Measurements from ENCODE around the gene RORC.
"Not testable (repeated sequence)": the region's sequence is repeated elsewhere in the genome, so short reads cannot be mapped to it uniquely, and the experiment has no call there.

Gene RORC

GRCh38 chr1:151855933-151856332 is 24.3 kb upstream of the RORC start:
- Mint-ChIP-seq H3K4me1 (ENCODE audit: low read depth) (peaks cover 1% of the 10 kb centered on the region), H3K27ac (peak overlapping the region; percentile 53), H3K9me3 (no peaks in the 10 kb centered on the region), H3K36me3 (ENCODE audit: low read depth) (no peaks in the 10 kb centered on the region), H3K4me3 (no peak overlapping the region), H3K27me3 (ENCODE audit: low read depth) (no peaks in the 10 kb centered on the region)

- not testable (repeated sequence) for H3K4me3 Mint-ChIP-seq; H3K4me1 Mint-ChIP-seq (ENCODE audit: low read depth); H3K9me3 Mint-ChIP-seq; H3K27ac Mint-ChIP-seq; H3K27me3 Mint-ChIP-seq (ENCODE audit: low read depth); H3K36me3 Mint-ChIP-seq (ENCODE audit: low read depth)
Measured at GRCh38 chr1:151855516-151855915, 23.9 kb upstream of the RORC start.

- H3K9me3 Mint-ChIP-seq: no peaks in the 10 kb centered on the region
- peaks cover 1% of the 10 kb centered on the region for H3K4me1 Mint-ChIP-seq (ENCODE audit: low read depth)
- no peak overlapping the region for H3K27ac Mint-ChIP-seq
- H3K36me3 Mint-ChIP-seq (ENCODE audit: low read depth): no peaks in the 10 kb centered on the region
- no peaks in the 10 kb centered on the region for H3K27me3 Mint-ChIP-seq (ENCODE audit: low read depth)
- H3K4me3 Mint-ChIP-seq: no peak overlapping the region
Measured at GRCh38 chr1:151854658-151855057, 23.1 kb upstream of the RORC start.

GRCh38 chr1:151853411-151853943 is 21.9 kb upstream of the RORC start, which contains the start of gene THEM5:
TSS of gene THEM5 (minus strand) at chr1:151853712. CDS start at chr1:151853565, 147 bp downstream.
- no peak within 1 kb of the TSS for H3K27ac Mint-ChIP-seq
- H3K36me3 Mint-ChIP-seq (ENCODE audit: low read depth): no peaks in the 10 kb centered on the region
- no peaks in the 10 kb centered on the region for H3K9me3 Mint-ChIP-seq
- no peaks in the 10 kb centered on the region for H3K27me3 Mint-ChIP-seq (ENCODE audit: low read depth)
- H3K4me1 Mint-ChIP-seq (ENCODE audit: low read depth): peaks cover 1% of the 10 kb centered on the region
- no peak within 1 kb of the TSS for H3K4me3 Mint-ChIP-seq

GRCh38 chr1:151852733-151853132 is 21.1 kb upstream of the RORC start:
- Mint-ChIP-seq H3K36me3 (ENCODE audit: low read depth) (no peaks in the 10 kb centered on the region), H3K27ac (no peak overlapping the region), H3K27me3 (ENCODE audit: low read depth) (no peaks in the 10 kb centered on the region), H3K4me1 (ENCODE audit: low read depth) (peaks cover 1% of the 10 kb centered on the region), H3K4me3 (no peak overlapping the region), H3K9me3 (no peaks in the 10 kb centered on the region)

- no peak overlapping the region for H3K4me3 Mint-ChIP-seq
- H3K27me3 Mint-ChIP-seq (ENCODE audit: low read depth): no peaks in the 10 kb centered on the region
- no peak overlapping the region for H3K27ac Mint-ChIP-seq
- H3K4me1 Mint-ChIP-seq (ENCODE audit: low read depth): peaks cover 1% of the 10 kb centered on the region
- H3K9me3 Mint-ChIP-seq: no peaks in the 10 kb centered on the region
- H3K36me3 Mint-ChIP-seq (ENCODE audit: low read depth): no peaks in the 10 kb centered on the region
Measured at GRCh38 chr1:151851886-151852285, 20.3 kb upstream of the RORC start.

GRCh38 chr1:151849871-151850270 is 18.3 kb upstream of the RORC start:
- no peak overlapping the region for H3K4me3 Mint-ChIP-seq
- H3K9me3 Mint-ChIP-seq: no peaks in the 10 kb centered on the region
- no peaks in the 10 kb centered on the region for H3K36me3 Mint-ChIP-seq (ENCODE audit: low read depth)
- H3K27ac Mint-ChIP-seq: no peak overlapping the region
- no peaks in the 10 kb centered on the region for H3K27me3 Mint-ChIP-seq (ENCODE audit: low read depth)
- peaks cover 1% of the 10 kb centered on the region for H3K4me1 Mint-ChIP-seq (ENCODE audit: low read depth)

GRCh38 chr1:151849126-151849525 is 17.5 kb upstream of the RORC start:
- Mint-ChIP-seq H3K27me3 (ENCODE audit: low read depth) (no peaks in the 10 kb centered on the region), H3K4me1 (ENCODE audit: low read depth) (peaks cover 7% of the 10 kb centered on the region), H3K4me3 (no peak overlapping the region)

GRCh38 chr1:151847867-151848596 is 16.4 kb upstream of the RORC start:
- no peak overlapping the region for H3K4me3 Mint-ChIP-seq
- H3K27ac Mint-ChIP-seq: peak overlapping the region; percentile 28
- H3K27me3 Mint-ChIP-seq (ENCODE audit: low read depth): no peaks in the 10 kb centered on the region
- peaks cover 7% of the 10 kb centered on the region for H3K4me1 Mint-ChIP-seq (ENCODE audit: low read depth)
- H3K9me3 Mint-ChIP-seq: no peaks in the 10 kb centered on the region
- no peaks in the 10 kb centered on the region for H3K36me3 Mint-ChIP-seq (ENCODE audit: low read depth)

More at GRCh38 chr1:151849126-151849525, 17.5 kb upstream of the RORC start:
- Mint-ChIP-seq H3K27ac (peak overlapping the region; percentile 21), H3K9me3 (no peaks in the 10 kb centered on the region), H3K36me3 (ENCODE audit: low read depth) (no peaks in the 10 kb centered on the region)

GRCh38 chr1:151846686-151847237 is 15.2 kb upstream of the RORC start:
- Mint-ChIP-seq H3K4me3 (no peak overlapping the region), H3K4me1 (ENCODE audit: low read depth) (peaks cover 9% of the 10 kb centered on the region), H3K36me3 (ENCODE audit: low read depth) (no peaks in the 10 kb centered on the region), H3K27ac (peak overlapping the region; percentile 12), H3K9me3 (no peaks in the 10 kb centered on the region), H3K27me3 (ENCODE audit: low read depth) (no peaks in the 10 kb centered on the region)

- no peaks in the 10 kb centered on the region for H3K9me3 Mint-ChIP-seq
- H3K4me1 Mint-ChIP-seq (ENCODE audit: low read depth): peaks cover 10% of the 10 kb centered on the region
- no peaks in the 10 kb centered on the region for H3K27me3 Mint-ChIP-seq (ENCODE audit: low read depth)
- H3K36me3 Mint-ChIP-seq (ENCODE audit: low read depth): no peaks in the 10 kb centered on the region
- no peak overlapping the region for H3K4me3 Mint-ChIP-seq
- peak overlapping the region; percentile 12 for H3K27ac Mint-ChIP-seq
Measured at GRCh38 chr1:151846062-151846568, 14.5 kb upstream of the RORC start.

GRCh38 chr1:151843398-151843797 is 11.8 kb upstream of the RORC start:
- no peaks in the 10 kb centered on the region for H3K27me3 Mint-ChIP-seq (ENCODE audit: low read depth)
- H3K9me3 Mint-ChIP-seq: no peaks in the 10 kb centered on the region
- H3K27ac Mint-ChIP-seq: no peak overlapping the region
- peaks cover 22% of the 10 kb centered on the region for H3K4me1 Mint-ChIP-seq (ENCODE audit: low read depth)
- H3K4me3 Mint-ChIP-seq: no peak overlapping the region
- H3K36me3 Mint-ChIP-seq (ENCODE audit: low read depth): no peaks in the 10 kb centered on the region

- H3K4me1 Mint-ChIP-seq (ENCODE audit: low read depth): peaks cover 36% of the 10 kb centered on the region
- H3K4me3 Mint-ChIP-seq: no peak overlapping the region
- H3K9me3 Mint-ChIP-seq: no peaks in the 10 kb centered on the region
- H3K27ac Mint-ChIP-seq: no peak overlapping the region
- H3K27me3 Mint-ChIP-seq (ENCODE audit: low read depth): no peaks in the 10 kb centered on the region
- H3K36me3 Mint-ChIP-seq (ENCODE audit: low read depth): peaks cover 2% of the 10 kb centered on the region
Measured at GRCh38 chr1:151841141-151841540, 9.5 kb upstream of the RORC start.

GRCh38 chr1:151840421-151840820 is 8.8 kb upstream of the RORC start:
- Mint-ChIP-seq H3K4me3 (peak overlapping the region; percentile 78), H3K4me1 (ENCODE audit: low read depth) (peaks cover 36% of the 10 kb centered on the region), H3K9me3 (no peaks in the 10 kb centered on the region), H3K36me3 (ENCODE audit: low read depth) (peaks cover 2% of the 10 kb centered on the region), H3K27ac (peak overlapping the region; percentile 82), H3K27me3 (ENCODE audit: low read depth) (no peaks in the 10 kb centered on the region)

All from T-helper 1 cell treated with Interleukin-12 subunit alpha and Interleukin-12 subunit beta and Interleukin-4 antibody, amounts not matched to agents 30 μg/mL and 1 μg/mL, for 36 hours (primary cell).